PC-9 (cell line): ENCODE results near the gene DPEP2. TPM values are rescaled to one million over a fixed set of nuclear protein-coding genes. Genes with fewer than 3 reads are reported as not detected.

Experiments used
- BruUV-seq: library from RNA; stranded (reverse); fragments of 400-500 nt; replicated peaks from 2 replicates; lab custom pipeline; 2021; lab: Mats Ljungman, UMichigan
- CTCF ChIA-PET: fragments of 300-600 bp; sonication (Branson Sonifier 250); formaldehyde crosslinking; loops from one replicate; lab custom pipeline; 2022; ENCODE audit warnings: antibody characterized with exemption; lab: Charles Lee
- POLR2A ChIA-PET: fragments of 300-600 bp; sonication (Branson Sonifier 250); formaldehyde crosslinking; loops from one replicate; lab custom pipeline; 2022; ENCODE audit warnings: antibody characterized with exemption; ENCODE audit not compliant: unreplicated experiment; lab: Charles Lee
- DNase-seq, 2 experiments: peaks; one replicate each; pipeline versions ENCODE4 v3.0.0 to v3.0.0-alpha.2; 2015 to 2022; ENCODE audit warnings: mixed read lengths in 1 of 2
- H2AFZ ChIP-seq: fragments of 200-600 bp; sonication (generic); 2 replicates; pipeline ENCODE4 v1.8.1; 2017; ENCODE audit warnings: antibody characterized with exemption
- H3F3A ChIP-seq: fragments of 200-600 bp; sonication (generic); 2 replicates; pipeline ENCODE4 v1.8.1; 2017; ENCODE audit warnings: antibody characterized with exemption, mild to moderate bottlenecking, low read depth; ENCODE audit not compliant: insufficient read depth
- H3K27ac ChIP-seq: fragments of 200-600 bp; sonication (generic); 2 replicates; pipeline ENCODE4 v1.6.1; 2016; ENCODE audit warnings: mixed run types
- H3K27me3 ChIP-seq: fragments of 200-600 bp; sonication (generic); 2 replicates; pipeline ENCODE4 v1.6.1; 2016; ENCODE audit warnings: low read depth, mixed run types; ENCODE audit not compliant: insufficient read depth
- H3K36me3 ChIP-seq: fragments of 200-600 bp; sonication (generic); 2 replicates; pipeline ENCODE4 v1.6.1; 2016; ENCODE audit warnings: low read depth, mixed run types
- H3K4me1 ChIP-seq: fragments of 200-600 bp; sonication (generic); replicated peaks from 2 replicates; pipeline ENCODE4 v1.6.1; 2016; ENCODE audit warnings: mixed run types; ENCODE audit not compliant: insufficient read depth
- H3K4me2 ChIP-seq: fragments of 200-600 bp; sonication (generic); 2 replicates; pipeline ENCODE4 v1.6.1; 2017; ENCODE audit warnings: mixed run types
- H3K4me3 ChIP-seq: fragments of 200-600 bp; sonication (generic); 2 replicates; pipeline ENCODE4 v1.6.1; 2016; ENCODE audit warnings: mixed run types
- H3K79me2 ChIP-seq: fragments of 200-600 bp; sonication (generic); 2 replicates; pipeline ENCODE4 v1.6.1; 2017; ENCODE audit warnings: low read depth, mixed run types
- H3K9me2 ChIP-seq: fragments of 200-600 bp; sonication (generic); 2 replicates; pipeline ENCODE4 v1.8.1; 2017; ENCODE audit warnings: mild to moderate bottlenecking; ENCODE audit not compliant: insufficient read depth
- H3K9me3 ChIP-seq: fragments of 200-600 bp; sonication (generic); 2 replicates; pipeline ENCODE4 v1.8.1; 2016; ENCODE audit warnings: low read depth; ENCODE audit not compliant: insufficient read depth
- H4K20me1 ChIP-seq: fragments of 200-600 bp; sonication (generic); 2 replicates; pipeline ENCODE4 v1.8.1; 2017; ENCODE audit not compliant: insufficient read depth
- EZH2 ChIP-seq: fragments of 200-600 bp; sonication (generic); IDR thresholded peaks from 2 replicates; pipeline ENCODE4 v1.8.0; 2017; ENCODE audit warnings: antibody characterized with exemption, low read depth
- intact Hi-C: fragments of 100-400 bp; cut with micrococcal nuclease; formaldehyde crosslinking; loops from one replicate; pipeline ENCODE4 v1.10.0; 2022; ENCODE audit not compliant: unreplicated experiment
- total RNA-seq: library from RNA; stranded (reverse); gene quantifications from 2 replicates; pipeline ENCODE4 v1.2.3, GENCODE V29; 2021
- TF ChIP-seq, protein P1 (sequence below): fragments of 200-600 bp; sonication (generic); conservative IDR thresholded peaks from 2 replicates; pipeline ENCODE4 v1.6.1; 2017; ENCODE audit warnings: mixed run types, antibody characterized with exemption, mild to moderate bottlenecking, moderate library complexity

DPEP2 gene
- total RNA-seq, 1 experiment from 2014 or later: not detected

GRCh38 chr16:67992661-67993206 lies 6.5 kb downstream of the DPEP2 start:
- intact Hi-C loops: loop anchor here (1.0 to 2.0 kb wide), 3 partner anchors 40 to 237 kb away; no protein-coding TSS in a partner anchor
- BruUV-seq: no TSS peak
- no peaks in the 10 kb centered on the region for H3F3A ChIP-seq
- no peaks in the 10 kb centered on the region for H3K79me2 ChIP-seq
- H3K9me3 ChIP-seq: no peaks in the 10 kb centered on the region
- no peaks in the 10 kb centered on the region for H3K9me2 ChIP-seq
- no peak for DNase-seq
- CTCF ChIA-PET: no interaction called here
- H3K36me3 ChIP-seq: no peaks in the 10 kb centered on the region
- POLR2A ChIA-PET: no interaction called here
- no peak overlapping the region for H3K27ac ChIP-seq
- H3K4me2 ChIP-seq: peak overlapping the region; percentile 58
- H2AFZ ChIP-seq: no peak overlapping the region
- no peaks in the 10 kb centered on the region for H4K20me1 ChIP-seq
- no peak overlapping the region for H3K4me3 ChIP-seq
- TF ChIP-seq EZH2: no peak
- TF ChIP-seq, protein P1, sequence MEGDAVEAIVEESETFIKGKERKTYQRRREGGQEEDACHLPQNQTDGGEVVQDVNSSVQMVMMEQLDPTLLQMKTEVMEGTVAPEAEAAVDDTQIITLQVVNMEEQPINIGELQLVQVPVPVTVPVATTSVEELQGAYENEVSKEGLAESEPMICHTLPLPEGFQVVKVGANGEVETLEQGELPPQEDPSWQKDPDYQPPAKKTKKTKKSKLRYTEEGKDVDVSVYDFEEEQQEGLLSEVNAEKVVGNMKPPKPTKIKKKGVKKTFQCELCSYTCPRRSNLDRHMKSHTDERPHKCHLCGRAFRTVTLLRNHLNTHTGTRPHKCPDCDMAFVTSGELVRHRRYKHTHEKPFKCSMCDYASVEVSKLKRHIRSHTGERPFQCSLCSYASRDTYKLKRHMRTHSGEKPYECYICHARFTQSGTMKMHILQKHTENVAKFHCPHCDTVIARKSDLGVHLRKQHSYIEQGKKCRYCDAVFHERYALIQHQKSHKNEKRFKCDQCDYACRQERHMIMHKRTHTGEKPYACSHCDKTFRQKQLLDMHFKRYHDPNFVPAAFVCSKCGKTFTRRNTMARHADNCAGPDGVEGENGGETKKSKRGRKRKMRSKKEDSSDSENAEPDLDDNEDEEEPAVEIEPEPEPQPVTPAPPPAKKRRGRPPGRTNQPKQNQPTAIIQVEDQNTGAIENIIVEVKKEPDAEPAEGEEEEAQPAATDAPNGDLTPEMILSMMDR: no peak
- H3K4me1 ChIP-seq: no peaks in the 10 kb centered on the region
- no peaks in the 10 kb centered on the region for H3K27me3 ChIP-seq

- POLR2A ChIA-PET: no interaction called here
Measured at GRCh38 chr16:67990018-67990386, 9.3 kb downstream of the DPEP2 start.

GRCh38 chr16:67989322-67990017 lies 9.8 kb downstream of the DPEP2 start:
- DNase-seq: no peak
- intact Hi-C loops: no loop called here
- TF ChIP-seq, protein P1: no peak
- no peak for TF ChIP-seq EZH2
- H4K20me1 ChIP-seq: no peaks in the 10 kb centered on the region
- H3K4me1 ChIP-seq: peaks cover 9% of the 10 kb centered on the region
- no peaks in the 10 kb centered on the region for H3K36me3 ChIP-seq
- no peaks in the 10 kb centered on the region for H3K9me3 ChIP-seq
- no peak overlapping the region for H3K27ac ChIP-seq
- BruUV-seq: no TSS peak
- no peaks in the 10 kb centered on the region for H3K27me3 ChIP-seq
- POLR2A ChIA-PET: no interaction called here
- no peaks in the 10 kb centered on the region for H3F3A ChIP-seq
- no peak overlapping the region for H2AFZ ChIP-seq
- H3K4me3 ChIP-seq: no peak overlapping the region
- CTCF ChIA-PET: no interaction called here
- H3K9me2 ChIP-seq: no peaks in the 10 kb centered on the region
- H3K4me2 ChIP-seq: no peak overlapping the region
- no peaks in the 10 kb centered on the region for H3K79me2 ChIP-seq

More at GRCh38 chr16:67990018-67990386, 9.3 kb downstream of the DPEP2 start:
- no peak overlapping the region for H3K4me2 ChIP-seq
- no peaks in the 10 kb centered on the region for H3K9me2 ChIP-seq
- H3K79me2 ChIP-seq: no peaks in the 10 kb centered on the region
- peaks cover 5% of the 10 kb centered on the region for H3K4me1 ChIP-seq
- no peaks in the 10 kb centered on the region for H4K20me1 ChIP-seq
- no peak overlapping the region for H3K27ac ChIP-seq
- no peaks in the 10 kb centered on the region for H3K27me3 ChIP-seq
- TF ChIP-seq, protein P1: no peak
- TF ChIP-seq EZH2: no peak
- DNase-seq: no peak
- no TSS peak for BruUV-seq
- no peak overlapping the region for H2AFZ ChIP-seq
- intact Hi-C loops: no loop called here
- CTCF ChIA-PET: no interaction called here
- no peaks in the 10 kb centered on the region for H3K9me3 ChIP-seq
- H3K4me3 ChIP-seq: no peak overlapping the region
- no peaks in the 10 kb centered on the region for H3F3A ChIP-seq
- H3K36me3 ChIP-seq: no peaks in the 10 kb centered on the region
